ENCODE data around the gene GPBAR1. TPM values are rescaled to one million over a fixed set of nuclear protein-coding genes. Genes with fewer than 3 reads are reported as not detected.

The GPBAR1 gene
- total and polyA plus RNA-seq, 4 donors = 0.42 to 2.7 (median 1.8) TPM

GRCh38 chr2:218267259-218267658 is 6.4 kb downstream of the GPBAR1 start:
- peaks cover 4 to 53% (median 40%) of the 10 kb centered on the region in 4 donors for H3K4me1 ChIP-seq (ENCODE audit: control insufficient read depth in 4 of 4, insufficient read depth in 4 of 4, low read length in 3 of 4)
- DNase-seq (ENCODE audit: low spot score) = no peak
- WGBS = 97% methylated on average over 6 of the region's 6 CpGs
- peaks cover 8 to 29% (median 13%) of the 10 kb centered on the region in 4 donors for H3K36me3 ChIP-seq (ENCODE audit: control insufficient read depth in 4 of 4, insufficient read depth in 3 of 4, low read depth in 1 of 4, low read length in 3 of 4)
- H3K27ac ChIP-seq (ENCODE audit: low read depth in 1 of 2, low read length in 2 of 2) = no peak overlapping the region
- H3K27me3 ChIP-seq (ENCODE audit: control insufficient read depth in 4 of 4, insufficient read depth in 4 of 4, low read length in 3 of 4) = no peaks in the 10 kb centered on the region
- H3K9me3 ChIP-seq (ENCODE audit: control insufficient read depth in 4 of 4, low read length in 3 of 4) = no peaks in the 10 kb centered on the region
- H3K4me3 ChIP-seq (ENCODE audit: low read depth in 1 of 3, low read length in 3 of 3) = no peak overlapping the region
- TF ChIP-seq, protein P1, sequence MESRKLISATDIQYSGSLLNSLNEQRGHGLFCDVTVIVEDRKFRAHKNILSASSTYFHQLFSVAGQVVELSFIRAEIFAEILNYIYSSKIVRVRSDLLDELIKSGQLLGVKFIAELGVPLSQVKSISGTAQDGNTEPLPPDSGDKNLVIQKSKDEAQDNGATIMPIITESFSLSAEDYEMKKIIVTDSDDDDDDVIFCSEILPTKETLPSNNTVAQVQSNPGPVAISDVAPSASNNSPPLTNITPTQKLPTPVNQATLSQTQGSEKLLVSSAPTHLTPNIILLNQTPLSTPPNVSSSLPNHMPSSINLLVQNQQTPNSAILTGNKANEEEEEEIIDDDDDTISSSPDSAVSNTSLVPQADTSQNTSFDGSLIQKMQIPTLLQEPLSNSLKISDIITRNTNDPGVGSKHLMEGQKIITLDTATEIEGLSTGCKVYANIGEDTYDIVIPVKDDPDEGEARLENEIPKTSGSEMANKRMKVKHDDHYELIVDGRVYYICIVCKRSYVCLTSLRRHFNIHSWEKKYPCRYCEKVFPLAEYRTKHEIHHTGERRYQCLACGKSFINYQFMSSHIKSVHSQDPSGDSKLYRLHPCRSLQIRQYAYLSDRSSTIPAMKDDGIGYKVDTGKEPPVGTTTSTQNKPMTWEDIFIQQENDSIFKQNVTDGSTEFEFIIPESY (IDR thresholded peaks at IDR 0.05) = no peak
- TF ChIP-seq REST (IDR thresholded peaks at IDR 0.05) = no peak
- no peak for TF ChIP-seq JUND (IDR thresholded peaks at IDR 0.05)
- no peak for TF ChIP-seq HNF4G (IDR thresholded peaks at IDR 0.05)
- TF ChIP-seq FOXA2 (IDR thresholded peaks at IDR 0.05) = no peak
- TF ChIP-seq, protein P2, sequence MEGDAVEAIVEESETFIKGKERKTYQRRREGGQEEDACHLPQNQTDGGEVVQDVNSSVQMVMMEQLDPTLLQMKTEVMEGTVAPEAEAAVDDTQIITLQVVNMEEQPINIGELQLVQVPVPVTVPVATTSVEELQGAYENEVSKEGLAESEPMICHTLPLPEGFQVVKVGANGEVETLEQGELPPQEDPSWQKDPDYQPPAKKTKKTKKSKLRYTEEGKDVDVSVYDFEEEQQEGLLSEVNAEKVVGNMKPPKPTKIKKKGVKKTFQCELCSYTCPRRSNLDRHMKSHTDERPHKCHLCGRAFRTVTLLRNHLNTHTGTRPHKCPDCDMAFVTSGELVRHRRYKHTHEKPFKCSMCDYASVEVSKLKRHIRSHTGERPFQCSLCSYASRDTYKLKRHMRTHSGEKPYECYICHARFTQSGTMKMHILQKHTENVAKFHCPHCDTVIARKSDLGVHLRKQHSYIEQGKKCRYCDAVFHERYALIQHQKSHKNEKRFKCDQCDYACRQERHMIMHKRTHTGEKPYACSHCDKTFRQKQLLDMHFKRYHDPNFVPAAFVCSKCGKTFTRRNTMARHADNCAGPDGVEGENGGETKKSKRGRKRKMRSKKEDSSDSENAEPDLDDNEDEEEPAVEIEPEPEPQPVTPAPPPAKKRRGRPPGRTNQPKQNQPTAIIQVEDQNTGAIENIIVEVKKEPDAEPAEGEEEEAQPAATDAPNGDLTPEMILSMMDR (IDR thresholded peaks at IDR 0.05; ENCODE audit: low read depth, low read length, missing input control) = no peak
- no peak for TF ChIP-seq TAF1 (conservative IDR thresholded peaks at IDR 0.05)
- no peak for TF ChIP-seq HNF4A (conservative IDR thresholded peaks at IDR 0.05)
- TF ChIP-seq, protein P3, sequence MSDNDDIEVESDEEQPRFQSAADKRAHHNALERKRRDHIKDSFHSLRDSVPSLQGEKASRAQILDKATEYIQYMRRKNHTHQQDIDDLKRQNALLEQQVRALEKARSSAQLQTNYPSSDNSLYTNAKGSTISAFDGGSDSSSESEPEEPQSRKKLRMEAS (IDR thresholded peaks at IDR 0.05) = no peak
- no peak for TF ChIP-seq YY1 (IDR thresholded peaks at IDR 0.05)
- no peak for TF ChIP-seq FOXA1 (IDR thresholded peaks at IDR 0.05)
- no peak for TF ChIP-seq SP1 (IDR thresholded peaks at IDR 0.05)
- no peak for TF ChIP-seq ATF3 (IDR thresholded peaks at IDR 0.05)
- TF ChIP-seq EGR1 (IDR thresholded peaks at IDR 0.05; ENCODE audit: low read depth in 2 of 2) = no peak
- TF ChIP-seq GABPA (IDR thresholded peaks at IDR 0.05 in 1 of 2, conservative IDR thresholded peaks at IDR 0.05 in 1 of 2) = no peak
- no peak overlapping the region for H3K9ac ChIP-seq (ENCODE audit: low read depth in 1 of 2, low read length in 2 of 2)

Data from liver (tissue), 9 donors.